Activated CD8-positive, alpha-beta memory T cell treated with anti-CD3 and anti-CD28 coated beads for 1 hour (primary cell): ENCODE results near the gene RNU6-1.
A peak's percentile ranks its signal among the peaks of the same experiment; 100 is the strongest.

Source experiments
- DNase-seq, 2 donors: peaks; one replicate each; pipeline ENCODE4 v3.0.0-alpha.2; 2020; ENCODE audit warnings: low read depth in 1 of 2; ENCODE audit errors: extremely low read depth in 1 of 2

RNU6-1 gene

GRCh38 chr15:67839929-67840748, at the start of gene RNU6-1:
RNU6-1 (minus strand) TSS chr15:67840045.
- DNase-seq: peak; percentile 88 to 93

GRCh38 chr15:67887776-67888175, 47.9 kb upstream of the RNU6-1 start:
- DNase-seq: no peak

GRCh38 chr15:67885861-67886260, 46.0 kb upstream of the RNU6-1 start:
- DNase-seq: no peak

DNA sequence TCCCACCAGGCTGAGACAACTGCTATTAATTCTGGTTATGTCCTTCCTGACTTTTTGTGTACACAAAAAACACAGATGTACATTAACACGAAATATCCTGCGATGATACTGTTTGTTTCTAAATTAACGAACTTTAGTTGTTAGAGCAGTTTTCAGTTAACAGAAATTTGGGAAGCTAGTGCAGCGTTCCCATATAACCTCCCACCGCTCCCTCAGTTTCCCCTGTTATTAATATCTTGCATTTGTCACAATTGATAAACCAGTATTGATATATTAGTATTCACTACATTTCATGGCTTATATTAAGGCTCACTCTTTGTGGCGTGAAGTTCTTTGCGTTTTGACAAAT, 45.3 kb upstream of the RNU6-1 start:
- no peak for DNase-seq

GRCh38 chr15:67884514-67885174, 44.8 kb upstream of the RNU6-1 start:
- DNase-seq: peak in 1 of 2 donors; percentile 43

GRCh38 chr15:67884009-67884408, 44.2 kb upstream of the RNU6-1 start:
- DNase-seq: no peak

DNA sequence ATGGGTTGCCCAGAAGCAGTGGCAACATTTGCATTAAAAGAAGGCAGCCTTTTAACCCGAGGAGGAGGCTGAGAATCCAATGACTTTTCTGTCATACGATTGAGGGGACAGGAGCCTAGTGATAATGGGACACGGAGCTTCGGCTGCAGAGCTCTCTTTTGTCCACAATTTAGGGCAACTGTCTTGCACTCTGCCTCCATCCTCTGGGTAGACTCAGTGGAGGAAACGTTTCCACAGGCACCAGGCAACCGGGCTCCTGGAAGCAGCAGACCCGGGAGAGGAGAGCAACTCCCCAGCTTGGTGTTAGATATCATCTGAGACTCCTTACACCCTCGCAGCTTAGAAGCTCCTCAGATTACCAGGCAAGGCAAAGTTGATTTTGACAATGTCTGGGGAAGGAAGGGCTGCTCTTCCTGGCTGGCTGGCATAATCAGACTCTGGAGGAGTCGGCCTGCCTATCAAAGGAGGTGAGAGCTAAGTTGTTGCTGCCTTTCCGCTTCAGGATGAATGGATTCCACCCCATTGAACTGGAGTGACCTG, 43.5 kb upstream of the RNU6-1 start:
- no peak for DNase-seq

GRCh38 chr15:67882487-67883233, 42.8 kb upstream of the RNU6-1 start:
- no peak for DNase-seq

- no peak for DNase-seq
These were observed 40.9 kb upstream of the RNU6-1 start for GRCh38 chr15:67880651-67881182.

DNA sequence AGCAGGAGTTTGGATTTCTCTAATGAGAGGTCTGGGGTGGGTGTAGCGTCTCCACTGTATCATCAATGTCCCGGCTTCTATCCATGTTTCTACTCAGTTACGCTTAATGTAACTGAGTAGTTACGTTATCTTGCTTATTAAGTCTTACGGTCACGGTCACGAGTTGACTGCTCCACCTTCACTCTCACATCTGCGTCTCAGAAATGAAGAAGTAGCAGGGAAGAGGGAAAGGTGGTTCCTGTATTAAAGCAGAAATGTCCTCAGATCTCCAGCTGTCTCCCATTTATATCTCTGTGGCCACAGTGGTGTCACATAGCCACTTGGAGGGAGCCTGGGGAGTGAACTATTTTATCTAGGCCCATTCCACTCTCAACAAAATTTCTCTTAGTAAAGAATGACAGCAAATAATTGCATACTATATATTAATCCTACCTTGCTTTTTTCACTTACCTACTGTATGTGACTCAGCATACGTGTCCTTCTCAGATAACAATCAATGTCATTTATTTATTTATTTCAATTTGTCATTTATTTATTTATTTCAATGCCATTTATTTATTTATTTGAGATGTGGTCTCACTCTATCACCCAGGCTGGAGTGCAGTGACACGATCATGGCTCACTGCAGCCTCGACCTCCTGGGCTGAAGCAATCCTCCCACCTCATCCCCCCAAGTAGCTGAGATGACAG, 39.7 kb upstream of the RNU6-1 start:
- no peak for DNase-seq

DNA sequence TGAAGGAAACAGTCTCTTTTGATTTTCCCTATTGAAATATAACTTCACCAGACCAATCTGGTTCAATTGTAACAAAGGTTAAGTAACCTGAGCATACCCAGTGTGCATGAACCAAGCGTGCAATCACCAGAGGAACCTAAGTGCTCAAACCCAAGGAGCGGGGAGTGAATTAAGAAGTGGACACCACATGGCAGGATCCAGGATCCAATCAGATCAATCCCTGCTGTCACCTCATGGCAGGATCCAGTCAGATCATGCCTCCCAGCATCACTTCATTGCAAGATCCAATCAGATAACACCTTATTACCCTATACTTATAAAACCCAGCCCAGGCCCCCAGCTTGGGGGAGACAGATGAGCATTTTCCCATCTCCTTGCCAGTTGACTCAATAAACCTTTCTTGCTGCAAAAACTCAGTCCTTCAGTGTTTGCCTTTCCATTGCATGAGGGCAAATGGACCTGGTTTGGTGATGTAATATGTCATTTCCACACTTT, 38.9 kb upstream of the RNU6-1 start:
- DNase-seq: no peak

GRCh38 chr15:67873777-67874176, 33.9 kb upstream of the RNU6-1 start:
- DNase-seq: no peak

DNA sequence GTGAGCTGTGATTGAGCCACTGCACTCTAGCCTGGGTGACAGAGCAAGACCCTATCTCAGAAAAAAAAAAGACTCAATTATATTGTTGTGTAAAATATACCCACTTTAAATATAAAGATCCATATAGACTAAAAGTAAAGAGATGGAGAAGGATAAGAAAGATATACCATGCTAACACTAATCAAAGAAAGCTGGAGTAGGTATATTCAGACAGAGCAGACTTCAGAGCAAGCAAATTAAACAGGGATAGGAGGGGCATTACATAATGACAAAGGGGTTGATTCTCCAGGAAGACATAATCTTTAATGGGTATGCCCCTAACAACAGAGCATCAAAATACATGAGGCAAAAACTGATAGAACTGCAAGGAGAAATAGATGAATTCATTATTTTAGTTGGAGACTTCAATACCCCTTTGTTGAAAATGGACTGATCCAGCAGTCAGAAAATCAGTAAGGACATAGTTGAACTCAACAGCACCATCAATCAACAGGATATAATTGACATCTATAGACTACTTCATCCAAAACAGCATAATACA, 31.1 kb upstream of the RNU6-1 start:
- DNase-seq: no peak

DNA sequence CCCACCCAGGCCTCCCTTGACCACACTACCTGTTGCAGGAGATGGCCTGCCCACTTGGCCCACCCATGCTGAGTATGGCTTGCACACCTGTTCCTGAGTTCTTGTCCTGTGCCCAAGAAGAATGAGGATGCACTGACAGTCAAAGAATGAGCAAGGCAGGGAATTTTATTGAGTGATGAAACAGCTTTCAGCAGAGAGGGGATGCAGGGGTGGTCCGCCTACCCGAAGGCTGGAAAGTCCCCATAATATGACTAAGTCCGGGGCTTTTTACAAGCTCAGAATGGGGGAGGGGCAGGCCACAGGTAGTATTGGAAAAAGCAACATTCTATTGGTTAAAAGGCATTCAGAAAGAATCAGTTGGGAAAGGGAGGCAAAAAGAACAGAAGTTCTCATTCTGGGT, 29.9 kb upstream of the RNU6-1 start:
- DNase-seq: no peak

DNA sequence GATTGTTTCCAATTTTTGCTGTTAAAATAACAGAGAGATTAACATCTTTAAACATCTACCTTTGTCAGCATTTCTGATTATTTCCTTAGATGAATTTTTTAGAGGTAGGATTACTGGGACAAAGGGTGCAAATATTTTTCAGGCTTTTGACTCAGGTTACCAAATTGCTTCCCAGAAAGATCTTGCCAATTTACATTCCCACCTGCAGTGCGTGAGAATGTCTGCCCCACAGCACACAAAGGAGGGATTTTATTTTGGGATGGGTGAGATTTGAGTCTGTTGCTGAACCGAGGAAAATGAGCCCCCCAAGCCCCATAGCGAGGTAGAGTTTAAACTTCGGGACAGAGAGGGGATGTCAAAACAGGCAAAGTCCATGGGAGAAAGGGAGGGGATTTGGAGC, 25.9 kb upstream of the RNU6-1 start:
- no peak for DNase-seq

GRCh38 chr15:67865331-67865730, 25.5 kb upstream of the RNU6-1 start:
- no peak for DNase-seq

DNA sequence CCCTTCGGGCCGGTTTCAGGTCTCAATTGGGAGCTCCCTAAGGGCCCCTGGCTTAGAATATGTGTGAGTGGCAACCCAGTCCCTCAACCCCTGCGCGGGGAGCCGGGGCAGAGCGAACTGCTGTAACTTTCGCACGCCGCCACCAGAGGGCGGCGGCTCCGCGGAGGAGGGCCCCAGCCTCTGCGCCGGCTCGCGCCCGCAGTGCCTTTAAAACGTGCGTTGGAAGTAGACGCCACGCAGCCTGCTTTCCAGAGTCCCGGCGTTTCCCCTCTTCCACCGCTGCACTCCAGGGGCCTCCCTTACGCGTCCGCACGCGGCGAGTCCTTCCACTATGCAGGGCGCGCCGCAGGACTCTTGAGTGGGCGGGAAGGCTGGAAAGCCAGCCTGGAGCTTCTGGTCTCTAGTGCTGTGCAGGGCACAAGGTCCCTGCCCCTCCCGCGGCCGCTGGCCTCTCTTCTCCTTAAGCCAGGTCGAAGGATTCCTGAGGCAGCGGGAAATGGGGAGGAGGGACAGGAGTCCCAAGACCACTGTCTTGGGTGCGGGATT, 23.7 kb upstream of the RNU6-1 start:
- DNase-seq: peak in 1 of 2 donors; percentile 58

GRCh38 chr15:67862750-67863441, 23.1 kb upstream of the RNU6-1 start:
- DNase-seq: no peak

DNA sequence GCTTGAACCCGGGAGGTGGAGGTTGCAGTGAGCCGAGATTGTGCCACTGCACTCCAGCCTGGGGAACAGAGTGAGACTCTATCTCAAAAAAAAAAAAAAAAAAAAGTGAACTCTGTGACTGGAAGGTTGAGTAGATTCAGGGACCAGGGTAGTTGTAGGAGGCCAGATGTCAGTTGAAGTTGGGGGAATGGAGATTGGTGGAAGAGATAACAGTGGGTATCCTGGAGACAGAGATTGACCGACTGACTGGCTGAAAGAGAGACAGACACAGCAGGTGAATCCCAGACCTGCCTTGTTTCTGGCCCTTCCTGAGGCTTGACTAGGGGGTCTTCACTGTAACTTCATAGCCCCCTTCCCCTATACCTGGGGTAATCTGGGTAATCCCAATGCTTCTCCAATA, 22.1 kb upstream of the RNU6-1 start:
- DNase-seq: no peak
